Osteocyte (in vitro differentiated cells): ENCODE measurements around the gene UPK3A. TPM values are rescaled to one million over a fixed set of nuclear protein-coding genes. Genes with fewer than 3 reads are reported as not detected.
"Not testable (repeated sequence)": the region's sequence is repeated elsewhere in the genome, so short reads cannot be mapped to it uniquely, and the experiment has no call there.

Experiments
- DNase-seq: peaks from one replicate; pipeline ENCODE4 v3.0.0; 2021; ENCODE audit warnings: mixed read lengths; ENCODE audit not compliant: unreplicated experiment; ENCODE audit errors: extremely low spot score
- H3K27ac Mint-ChIP-seq: one replicate; pipeline ENCODE4 v1.8.0; 2021; ENCODE audit warnings: mild to moderate bottlenecking, mixed read lengths; ENCODE audit not compliant: unreplicated experiment
- H3K27me3 Mint-ChIP-seq: one replicate; pipeline ENCODE4 v1.8.0; 2021; ENCODE audit warnings: mixed read lengths; ENCODE audit not compliant: unreplicated experiment
- H3K36me3 Mint-ChIP-seq: one replicate; pipeline ENCODE4 v1.8.0; 2021; ENCODE audit warnings: mixed read lengths; ENCODE audit not compliant: unreplicated experiment
- H3K4me1 Mint-ChIP-seq: one replicate; pipeline ENCODE4 v1.8.0; 2021; ENCODE audit warnings: mixed read lengths; ENCODE audit not compliant: unreplicated experiment
- H3K4me3 Mint-ChIP-seq: one replicate; pipeline ENCODE4 v1.8.0; 2021; ENCODE audit warnings: mild to moderate bottlenecking, moderate library complexity, mixed read lengths; ENCODE audit not compliant: unreplicated experiment
- H3K9me3 Mint-ChIP-seq: one replicate; pipeline ENCODE4 v1.8.0; 2021; ENCODE audit warnings: mixed read lengths; ENCODE audit not compliant: unreplicated experiment
- total RNA-seq: library from RNA; stranded (reverse); gene quantifications from 2 replicates; pipeline ENCODE4 v1.2.1, GENCODE V29; 2021
- TF ChIP-seq, protein P1 (sequence below): fragments of 200-600 bp; sonication (generic); IDR thresholded peaks from 2 replicates; pipeline ENCODE4 v1.5.0; 2021; ENCODE audit warnings: antibody characterized with exemption, mild to moderate bottlenecking, moderate library complexity

The UPK3A gene
- total RNA-seq, 1 donor from 2014 or later: not detected

DNA sequence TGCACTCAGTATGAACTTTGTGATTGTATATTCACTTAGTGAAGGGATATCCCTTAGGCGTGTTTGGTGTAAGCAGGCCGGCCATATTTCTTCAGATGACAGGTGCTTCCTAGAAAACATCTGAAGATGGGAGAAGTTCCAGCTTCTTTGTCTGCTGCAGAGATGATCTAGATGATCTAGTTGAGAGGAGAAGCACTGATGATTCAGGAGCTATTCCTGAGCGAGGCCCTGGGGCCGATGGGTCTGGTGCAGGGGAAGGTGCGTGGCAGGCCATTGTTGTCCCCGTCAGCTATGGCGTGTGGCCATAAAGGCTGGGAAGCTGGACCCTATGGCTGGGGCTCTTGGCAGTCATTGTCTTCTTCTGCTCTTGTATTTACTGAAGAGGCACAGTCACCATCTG is 38.9 kb downstream of the UPK3A start:
- H3K4me3 Mint-ChIP-seq: no peak overlapping the region
- no peak for DNase-seq

DNA sequence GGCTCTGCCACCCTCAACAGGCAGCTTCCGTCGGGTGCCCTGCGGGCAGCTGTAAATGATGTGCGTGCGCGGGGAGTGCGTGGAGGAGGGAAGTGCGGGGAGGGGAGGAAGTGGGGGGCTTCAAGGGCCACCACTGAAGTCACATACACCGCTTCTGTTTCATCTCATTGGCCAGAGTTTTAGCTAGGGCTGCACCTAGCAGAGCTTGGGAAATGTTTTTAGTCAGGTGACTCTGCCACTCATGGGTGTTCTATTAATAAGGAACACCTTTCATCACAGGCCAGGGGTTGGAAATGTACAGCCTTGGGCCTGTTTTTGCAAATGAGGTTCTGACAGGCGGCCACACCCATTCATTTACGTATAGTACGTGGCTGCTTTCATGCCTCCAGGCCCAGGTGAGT is 39.6 kb downstream of the UPK3A start:
- Mint-ChIP-seq H3K4me3 (no peak overlapping the region), H3K9me3 (no peaks in the 10 kb centered on the region), H3K27me3 (no peaks in the 10 kb centered on the region), H3K27ac (no peak overlapping the region), H3K36me3 (peaks cover 31% of the 10 kb centered on the region), H3K4me1 (peaks cover 12% of the 10 kb centered on the region)
- DNase-seq: no peak
- TF ChIP-seq, protein P1, sequence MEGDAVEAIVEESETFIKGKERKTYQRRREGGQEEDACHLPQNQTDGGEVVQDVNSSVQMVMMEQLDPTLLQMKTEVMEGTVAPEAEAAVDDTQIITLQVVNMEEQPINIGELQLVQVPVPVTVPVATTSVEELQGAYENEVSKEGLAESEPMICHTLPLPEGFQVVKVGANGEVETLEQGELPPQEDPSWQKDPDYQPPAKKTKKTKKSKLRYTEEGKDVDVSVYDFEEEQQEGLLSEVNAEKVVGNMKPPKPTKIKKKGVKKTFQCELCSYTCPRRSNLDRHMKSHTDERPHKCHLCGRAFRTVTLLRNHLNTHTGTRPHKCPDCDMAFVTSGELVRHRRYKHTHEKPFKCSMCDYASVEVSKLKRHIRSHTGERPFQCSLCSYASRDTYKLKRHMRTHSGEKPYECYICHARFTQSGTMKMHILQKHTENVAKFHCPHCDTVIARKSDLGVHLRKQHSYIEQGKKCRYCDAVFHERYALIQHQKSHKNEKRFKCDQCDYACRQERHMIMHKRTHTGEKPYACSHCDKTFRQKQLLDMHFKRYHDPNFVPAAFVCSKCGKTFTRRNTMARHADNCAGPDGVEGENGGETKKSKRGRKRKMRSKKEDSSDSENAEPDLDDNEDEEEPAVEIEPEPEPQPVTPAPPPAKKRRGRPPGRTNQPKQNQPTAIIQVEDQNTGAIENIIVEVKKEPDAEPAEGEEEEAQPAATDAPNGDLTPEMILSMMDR: no peak

More for the DNA sequence above, 38.9 kb downstream of the UPK3A start:
- Mint-ChIP-seq H3K36me3 (peaks cover 29% of the 10 kb centered on the region), H3K9me3 (no peaks in the 10 kb centered on the region), H3K27me3 (no peaks in the 10 kb centered on the region), H3K4me1 (peaks cover 18% of the 10 kb centered on the region), H3K27ac (no peak overlapping the region)
- TF ChIP-seq, protein P1: no peak

DNA sequence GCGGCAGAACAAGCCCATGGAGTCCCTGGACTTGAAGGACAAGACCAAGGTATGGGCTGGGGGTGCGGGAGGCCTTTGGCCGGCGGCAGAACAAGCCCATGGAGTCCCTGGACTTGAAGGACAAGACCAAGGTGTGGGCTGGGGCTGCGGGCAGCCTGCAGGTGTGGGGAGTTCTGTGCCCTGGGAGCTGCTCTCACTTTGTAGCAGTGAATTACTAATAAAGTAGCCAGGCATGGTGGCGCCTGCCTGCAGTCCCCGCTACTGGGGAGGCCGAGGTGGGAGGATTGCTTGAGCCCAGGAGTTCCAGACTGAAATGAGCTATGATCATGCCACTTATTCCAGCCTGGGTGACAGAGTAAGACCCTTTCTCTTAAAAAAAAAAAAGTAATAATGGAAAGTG is 43.5 kb downstream of the UPK3A start:
- H3K36me3 Mint-ChIP-seq: peaks cover 48% of the 10 kb centered on the region
- DNase-seq, H3K27ac Mint-ChIP-seq, H3K4me1 Mint-ChIP-seq, H3K4me3 Mint-ChIP-seq, H3K9me3 Mint-ChIP-seq, H3K27me3 Mint-ChIP-seq: not testable (repeated sequence)

DNA sequence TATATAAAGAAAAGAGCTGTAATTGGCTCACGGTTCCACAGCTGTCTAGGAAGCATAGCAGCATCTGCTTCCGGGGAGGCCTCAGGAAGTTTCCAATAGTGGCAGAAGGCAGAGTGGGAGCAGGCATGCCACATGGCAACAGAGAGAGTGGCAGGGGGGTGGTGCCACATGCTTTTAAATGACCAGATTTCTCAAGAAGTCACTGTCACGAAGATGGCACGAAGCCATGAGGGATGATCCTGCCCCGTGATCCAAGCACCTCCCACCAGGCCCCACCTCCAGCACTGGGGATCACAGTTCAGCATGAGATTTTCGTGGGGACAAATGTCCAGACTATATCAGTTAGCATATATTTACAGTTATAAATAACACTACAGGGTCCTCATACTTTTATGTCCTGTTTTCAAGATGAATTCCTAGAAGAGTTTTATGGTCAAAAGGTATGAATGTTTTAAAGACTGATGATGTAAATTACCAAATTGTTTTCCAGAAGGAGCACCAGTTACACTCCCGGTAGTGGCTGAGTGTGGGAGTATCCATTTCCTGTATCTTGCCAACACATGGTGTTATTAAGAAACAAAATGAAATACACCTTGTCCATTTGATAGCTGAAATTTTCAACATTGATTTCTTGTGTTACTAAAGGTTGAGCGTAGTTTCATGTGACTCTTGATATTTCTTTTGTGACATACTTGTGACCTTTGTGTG is 44.2 kb downstream of the UPK3A start:
- H3K36me3 Mint-ChIP-seq: peaks cover 41% of the 10 kb centered on the region

DNA sequence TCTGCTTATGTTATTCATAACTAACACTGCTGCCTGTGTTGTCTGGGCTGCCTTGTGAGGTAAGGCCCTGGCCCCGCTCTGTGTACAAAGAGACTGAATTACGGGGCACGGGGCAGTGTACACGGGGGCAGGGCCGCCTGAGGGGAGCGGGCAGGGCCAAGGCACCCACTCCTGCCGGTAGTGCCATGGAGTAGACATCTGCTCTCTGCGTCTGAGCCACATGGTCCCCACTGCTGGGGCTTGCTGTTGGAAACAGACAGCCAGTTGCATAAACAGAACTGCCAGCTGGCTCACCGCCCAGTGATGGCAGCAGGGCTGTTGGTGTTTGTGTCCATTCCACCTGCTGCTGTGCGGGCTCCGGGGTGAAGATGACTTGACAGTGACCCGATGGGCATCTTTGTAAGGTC is 44.8 kb downstream of the UPK3A start:
- peaks cover 39% of the 10 kb centered on the region for H3K36me3 Mint-ChIP-seq
- no peaks in the 10 kb centered on the region for H3K9me3 Mint-ChIP-seq
- H3K27me3 Mint-ChIP-seq: no peaks in the 10 kb centered on the region
- DNase-seq: no peak
- no peaks in the 10 kb centered on the region for H3K4me1 Mint-ChIP-seq
- TF ChIP-seq, protein P1: no peak
- no peak overlapping the region for H3K27ac Mint-ChIP-seq
- H3K4me3 Mint-ChIP-seq: no peak overlapping the region

More for the DNA sequence above, 44.2 kb downstream of the UPK3A start:
- no peak for DNase-seq
- no peaks in the 10 kb centered on the region for H3K4me1 Mint-ChIP-seq
- H3K27ac Mint-ChIP-seq: no peak overlapping the region
- TF ChIP-seq, protein P1: no peak
- no peak overlapping the region for H3K4me3 Mint-ChIP-seq
- no peaks in the 10 kb centered on the region for H3K27me3 Mint-ChIP-seq
- no peaks in the 10 kb centered on the region for H3K9me3 Mint-ChIP-seq
